Measurements from ENCODE around the gene ZNF423. TPM values are rescaled to one million over a fixed set of nuclear protein-coding genes. Genes with fewer than 3 reads are reported as not detected.

Gene ZNF423
- total and polyA plus RNA-seq, 4 donors, result 16.9 to 43.0 (median 34.4) TPM

GRCh38 chr16:49713770-49714169 lies 142.1 kb downstream of the ZNF423 start:
- no peaks in the 10 kb centered on the region for H3K36me3 ChIP-seq (ENCODE audit: control insufficient read depth, insufficient read depth, low read length)
- DNase-seq (ENCODE audit: low read depth in 4 of 6, low spot score in 6 of 6), result no peak
- H3K27ac ChIP-seq (ENCODE audit: low read depth, low read length), result no peak overlapping the region
- 63% methylated on average over 8 of the region's 10 CpGs for WGBS (ENCODE audit: insufficient coverage)
- H3K4me3 ChIP-seq (ENCODE audit: low read depth, low read length), result no peak overlapping the region
- H3K4me1 ChIP-seq (ENCODE audit: control insufficient read depth, insufficient read depth, low read length), result peaks cover 17% of the 10 kb centered on the region
- no peaks in the 10 kb centered on the region for H3K27me3 ChIP-seq (ENCODE audit: control insufficient read depth, insufficient read depth, low read length)
- H3K9me3 ChIP-seq (ENCODE audit: control insufficient read depth, insufficient read depth, low read length), result no peaks in the 10 kb centered on the region

GRCh38 chr16:49712542-49712941 lies 143.4 kb downstream of the ZNF423 start:
- Histone ChIP-seq H3K4me1 (ENCODE audit: control insufficient read depth, insufficient read depth, low read length) (peaks cover 17% of the 10 kb centered on the region), H3K27ac (ENCODE audit: low read depth, low read length) (no peak overlapping the region), H3K36me3 (ENCODE audit: control insufficient read depth, insufficient read depth, low read length) (no peaks in the 10 kb centered on the region), H3K4me3 (ENCODE audit: low read depth, low read length) (no peak overlapping the region), H3K9me3 (ENCODE audit: control insufficient read depth, insufficient read depth, low read length) (no peaks in the 10 kb centered on the region), H3K27me3 (ENCODE audit: control insufficient read depth, insufficient read depth, low read length) (no peaks in the 10 kb centered on the region)
- no peak for DNase-seq (ENCODE audit: low read depth in 4 of 6, low spot score in 6 of 6)
- WGBS (ENCODE audit: insufficient coverage), result 54% methylated on average over 16 of the region's 16 CpGs

- DNase-seq (ENCODE audit: low read depth in 4 of 6, low spot score in 6 of 6), result no peak
- H3K4me3 ChIP-seq (ENCODE audit: low read depth, low read length), result no peak overlapping the region
- no peaks in the 10 kb centered on the region for H3K36me3 ChIP-seq (ENCODE audit: control insufficient read depth, insufficient read depth, low read length)
- no peaks in the 10 kb centered on the region for H3K9me3 ChIP-seq (ENCODE audit: control insufficient read depth, insufficient read depth, low read length)
- peaks cover 17% of the 10 kb centered on the region for H3K4me1 ChIP-seq (ENCODE audit: control insufficient read depth, insufficient read depth, low read length)
- no peak overlapping the region for H3K27ac ChIP-seq (ENCODE audit: low read depth, low read length)
- WGBS (ENCODE audit: insufficient coverage), result 78% methylated on average over 7 of the region's 9 CpGs
- H3K27me3 ChIP-seq (ENCODE audit: control insufficient read depth, insufficient read depth, low read length), result no peaks in the 10 kb centered on the region
Measured at GRCh38 chr16:49712106-49712505, 143.8 kb downstream of the ZNF423 start.

- WGBS (ENCODE audit: insufficient coverage), result 68% methylated on average over 6 of the region's 12 CpGs
- no peak for DNase-seq (ENCODE audit: low read depth in 4 of 6, low spot score in 6 of 6)
- H3K4me1 ChIP-seq (ENCODE audit: control insufficient read depth, insufficient read depth, low read length), result peaks cover 12% of the 10 kb centered on the region
- H3K27me3 ChIP-seq (ENCODE audit: control insufficient read depth, insufficient read depth, low read length), result no peaks in the 10 kb centered on the region
- no peaks in the 10 kb centered on the region for H3K36me3 ChIP-seq (ENCODE audit: control insufficient read depth, insufficient read depth, low read length)
- no peak overlapping the region for H3K4me3 ChIP-seq (ENCODE audit: low read depth, low read length)
- H3K9me3 ChIP-seq (ENCODE audit: control insufficient read depth, insufficient read depth, low read length), result no peaks in the 10 kb centered on the region
- no peak overlapping the region for H3K27ac ChIP-seq (ENCODE audit: low read depth, low read length)
Measured at GRCh38 chr16:49709057-49709456, 146.9 kb downstream of the ZNF423 start.

GRCh38 chr16:49708491-49708890 lies 147.4 kb downstream of the ZNF423 start:
- Histone ChIP-seq H3K36me3 (ENCODE audit: control insufficient read depth, insufficient read depth, low read length) (no peaks in the 10 kb centered on the region), H3K27me3 (ENCODE audit: control insufficient read depth, insufficient read depth, low read length) (no peaks in the 10 kb centered on the region), H3K9me3 (ENCODE audit: control insufficient read depth, insufficient read depth, low read length) (no peaks in the 10 kb centered on the region), H3K27ac (ENCODE audit: low read depth, low read length) (no peak overlapping the region), H3K4me3 (ENCODE audit: low read depth, low read length) (no peak overlapping the region), H3K4me1 (ENCODE audit: control insufficient read depth, insufficient read depth, low read length) (peaks cover 18% of the 10 kb centered on the region)
- WGBS (ENCODE audit: insufficient coverage), result 94% methylated on average over 6 of the region's 6 CpGs
- DNase-seq (ENCODE audit: low read depth in 4 of 6, low spot score in 6 of 6), result no peak

- Histone ChIP-seq H3K4me1 (ENCODE audit: control insufficient read depth, insufficient read depth, low read length) (peaks cover 21% of the 10 kb centered on the region), H3K9me3 (ENCODE audit: control insufficient read depth, insufficient read depth, low read length) (no peaks in the 10 kb centered on the region), H3K36me3 (ENCODE audit: control insufficient read depth, insufficient read depth, low read length) (no peaks in the 10 kb centered on the region), H3K4me3 (ENCODE audit: low read depth, low read length) (no peak overlapping the region), H3K27ac (ENCODE audit: low read depth, low read length) (no peak overlapping the region), H3K27me3 (ENCODE audit: control insufficient read depth, insufficient read depth, low read length) (no peaks in the 10 kb centered on the region)
- no peak for DNase-seq (ENCODE audit: low read depth in 4 of 6, low spot score in 6 of 6)
- 92% methylated on average over 9 of the region's 11 CpGs for WGBS (ENCODE audit: insufficient coverage)
Measured at GRCh38 chr16:49706620-49707355, 149.1 kb downstream of the ZNF423 start.

GRCh38 chr16:49704586-49705155 lies 151.2 kb downstream of the ZNF423 start:
- peaks cover 41% of the 10 kb centered on the region for H3K4me1 ChIP-seq (ENCODE audit: control insufficient read depth, insufficient read depth, low read length)
- whole genome bisulfite sequencing (ENCODE audit: insufficient coverage), result 100% methylated on average over 2 of the region's 2 CpGs
- no peak overlapping the region for H3K27ac ChIP-seq (ENCODE audit: low read depth, low read length)

GRCh38 chr16:49703483-49703882 lies 152.4 kb downstream of the ZNF423 start:
- 50% methylated on average over 1 of the region's 3 CpGs for WGBS (ENCODE audit: insufficient coverage)
- H3K4me3 ChIP-seq (ENCODE audit: low read depth, low read length), result no peak overlapping the region
- no peaks in the 10 kb centered on the region for H3K36me3 ChIP-seq (ENCODE audit: control insufficient read depth, insufficient read depth, low read length)
- no peaks in the 10 kb centered on the region for H3K9me3 ChIP-seq (ENCODE audit: control insufficient read depth, insufficient read depth, low read length)
- no peak for DNase-seq (ENCODE audit: low read depth in 4 of 6, low spot score in 6 of 6)
- peaks cover 52% of the 10 kb centered on the region for H3K4me1 ChIP-seq (ENCODE audit: control insufficient read depth, insufficient read depth, low read length)
- no peaks in the 10 kb centered on the region for H3K27me3 ChIP-seq (ENCODE audit: control insufficient read depth, insufficient read depth, low read length)
- peak overlapping the region; percentile 53 for H3K27ac ChIP-seq (ENCODE audit: low read depth, low read length)

More at GRCh38 chr16:49704586-49705155, 151.2 kb downstream of the ZNF423 start:
- Histone ChIP-seq H3K36me3 (ENCODE audit: control insufficient read depth, insufficient read depth, low read length) (no peaks in the 10 kb centered on the region), H3K4me3 (ENCODE audit: low read depth, low read length) (no peak overlapping the region), H3K27me3 (ENCODE audit: control insufficient read depth, insufficient read depth, low read length) (no peaks in the 10 kb centered on the region), H3K9me3 (ENCODE audit: control insufficient read depth, insufficient read depth, low read length) (no peaks in the 10 kb centered on the region)
- no peak for DNase-seq (ENCODE audit: low read depth in 4 of 6, low spot score in 6 of 6)

GRCh38 chr16:49701789-49702494 lies 154.0 kb downstream of the ZNF423 start:
- Histone ChIP-seq H3K27me3 (ENCODE audit: control insufficient read depth, insufficient read depth, low read length) (no peaks in the 10 kb centered on the region), H3K27ac (ENCODE audit: low read depth, low read length) (peak overlapping the region; percentile 43), H3K9me3 (ENCODE audit: control insufficient read depth, insufficient read depth, low read length) (no peaks in the 10 kb centered on the region), H3K4me3 (ENCODE audit: low read depth, low read length) (no peak overlapping the region), H3K36me3 (ENCODE audit: control insufficient read depth, insufficient read depth, low read length) (no peaks in the 10 kb centered on the region), H3K4me1 (ENCODE audit: control insufficient read depth, insufficient read depth, low read length) (peaks cover 66% of the 10 kb centered on the region)
- peak in 4 of 6 donors; percentile 36 to 94 (median 73) for DNase-seq (ENCODE audit: low read depth in 4 of 6, low spot score in 6 of 6)
- 9% methylated on average over 12 of the region's 15 CpGs for WGBS (ENCODE audit: insufficient coverage)
